SU-DHL-6 (cell line): Measurements from ENCODE around the gene FADS1.

Experiments used
- H2AFZ ChIP-seq: fragments of 200-600 bp; sonication (generic); 2 replicates; pipeline ENCODE4 v1.6.1; 2014; ENCODE audit warnings: low read depth, mild to moderate bottlenecking, moderate library complexity, mixed read lengths, antibody characterized with exemption, low read length; ENCODE audit not compliant: severe bottlenecking
- H3F3A ChIP-seq: fragments of 200-600 bp; shearing (Covaris generic); 2 replicates; pipeline ENCODE4 v1.6.0; 2016; ENCODE audit warnings: antibody characterized with exemption, mild to moderate bottlenecking; ENCODE audit not compliant: insufficient read depth
- H3K27ac ChIP-seq: fragments of 200-600 bp; sonication (generic); 2 replicates; pipeline ENCODE4 v1.5.1; 2016; ENCODE audit warnings: low read depth, mild to moderate bottlenecking, low read length, moderate library complexity, mixed read lengths
- H3K27me3 ChIP-seq: fragments of 200-600 bp; sonication (generic), shearing (Covaris generic); 2 replicates; pipeline ENCODE4 v1.6.0; 2014; ENCODE audit warnings: mild to moderate bottlenecking, low read length
- H3K36me3 ChIP-seq: fragments of 200-600 bp; sonication (generic); 2 replicates; pipeline ENCODE4 v1.6.1; 2014; ENCODE audit warnings: mild to moderate bottlenecking, low read length, mixed read lengths
- H3K4me2 ChIP-seq: fragments of 300-600, 200-600 bp; shearing (Covaris generic), sonication (generic); 2 replicates; pipeline ENCODE4 v1.6.0; 2014; ENCODE audit warnings: low read length, low read depth, mild to moderate bottlenecking; ENCODE audit not compliant: poor library complexity, severe bottlenecking
- H3K4me3 ChIP-seq: fragments of 200-600 bp; sonication (generic); 2 replicates; pipeline ENCODE4 v1.5.1; 2014; ENCODE audit warnings: antibody characterized with exemption, low read length, mild to moderate bottlenecking, mixed read lengths; ENCODE audit not compliant: insufficient read depth, poor library complexity, severe bottlenecking
- H3K79me2 ChIP-seq: fragments of 200-600 bp; sonication (generic); 2 replicates; pipeline ENCODE4 v1.6.1; 2014; ENCODE audit warnings: mild to moderate bottlenecking, low read length, moderate library complexity; ENCODE audit not compliant: insufficient read depth
- H3K9ac ChIP-seq: fragments of 200-600 bp; sonication (generic); 2 replicates; pipeline ENCODE4 v1.7.0; 2014; ENCODE audit warnings: mild to moderate bottlenecking, low read length
- H3K9me2 ChIP-seq: fragments of 200-600 bp; sonication (generic); replicated peaks from 2 replicates; pipeline ENCODE4 v1.6.1; 2014; ENCODE audit warnings: low read length; ENCODE audit not compliant: insufficient read depth
- H3K9me3 ChIP-seq: fragments of 200-600 bp; sonication (generic); 2 replicates; pipeline ENCODE4 v1.6.1; 2014; ENCODE audit warnings: low read length, mixed read lengths; ENCODE audit not compliant: insufficient read depth
- H4K20me1 ChIP-seq: fragments of 200-600 bp; sonication (generic); 2 replicates; pipeline ENCODE4 v1.6.1; 2014; ENCODE audit warnings: low read depth, mild to moderate bottlenecking, antibody characterized with exemption, low read length, moderate library complexity, mixed read lengths
- CTCF ChIP-seq: fragments of 200-600 bp; sonication (generic); IDR thresholded peaks from one replicate; pipeline ENCODE4 v1.5.1; 2017; ENCODE audit warnings: antibody characterized with exemption, mild to moderate bottlenecking, low read length, moderate library complexity; ENCODE audit not compliant: insufficient read depth, poor library complexity, severe bottlenecking
- EZH2phosphoT487 ChIP-seq: fragments of 200-600 bp; sonication (generic), shearing (Covaris generic); conservative IDR thresholded peaks from 2 replicates; pipeline ENCODE4 v1.6.1; 2018; ENCODE audit warnings: mild to moderate bottlenecking, antibody characterized with exemption, low read length, moderate library complexity, mixed read lengths

FADS1 gene

GRCh38 chr11:61773356-61773755 is 43.4 kb downstream of the FADS1 start:
- Histone ChIP-seq H3K27ac (no peak overlapping the region), H3K9ac (no peak overlapping the region)
- no peak for TF ChIP-seq CTCF
- no peak for TF ChIP-seq EZH2phosphoT487

GRCh38 chr11:61771985-61772455 is 44.8 kb downstream of the FADS1 start:
- H3K9me3 ChIP-seq: no peaks in the 10 kb centered on the region
- TF ChIP-seq CTCF: no peak
- TF ChIP-seq EZH2phosphoT487: no peak
- H3K27ac ChIP-seq: no peak overlapping the region
- H3K27me3 ChIP-seq: no peaks in the 10 kb centered on the region
- H3F3A ChIP-seq: no peaks in the 10 kb centered on the region
- H3K4me2 ChIP-seq: no peak overlapping the region
- no peaks in the 10 kb centered on the region for H3K36me3 ChIP-seq
- no peak overlapping the region for H2AFZ ChIP-seq
- H3K79me2 ChIP-seq: no peaks in the 10 kb centered on the region
- no peak overlapping the region for H3K9ac ChIP-seq
- no peaks in the 10 kb centered on the region for H3K9me2 ChIP-seq
- H3K4me3 ChIP-seq: no peak overlapping the region
- no peaks in the 10 kb centered on the region for H4K20me1 ChIP-seq

More at GRCh38 chr11:61773356-61773755, 43.4 kb downstream of the FADS1 start:
- no peaks in the 10 kb centered on the region for H3K27me3 ChIP-seq
- no peaks in the 10 kb centered on the region for H3K36me3 ChIP-seq
- H3K9me2 ChIP-seq: no peaks in the 10 kb centered on the region
- no peak overlapping the region for H3K4me3 ChIP-seq
- H3K9me3 ChIP-seq: no peaks in the 10 kb centered on the region
- no peaks in the 10 kb centered on the region for H3K79me2 ChIP-seq
- H2AFZ ChIP-seq: no peak overlapping the region
- no peak overlapping the region for H3K4me2 ChIP-seq
- no peaks in the 10 kb centered on the region for H3F3A ChIP-seq
- H4K20me1 ChIP-seq: no peaks in the 10 kb centered on the region

- TF ChIP-seq EZH2phosphoT487: no peak
- TF ChIP-seq CTCF: no peak
- Histone ChIP-seq H3K9me3 (no peaks in the 10 kb centered on the region), H3K4me3 (no peak overlapping the region), H3K36me3 (no peaks in the 10 kb centered on the region), H2AFZ (no peak overlapping the region), H3F3A (no peaks in the 10 kb centered on the region), H3K9ac (no peak overlapping the region), H4K20me1 (no peaks in the 10 kb centered on the region), H3K27ac (no peak overlapping the region), H3K79me2 (no peaks in the 10 kb centered on the region), H3K9me2 (no peaks in the 10 kb centered on the region), H3K27me3 (no peaks in the 10 kb centered on the region), H3K4me2 (no peak overlapping the region)
These were observed 45.5 kb downstream of the FADS1 start for GRCh38 chr11:61771195-61771894.
